ENCODE measurements around the gene PBX3. TPM values are rescaled to one million over a fixed set of nuclear protein-coding genes. Genes with fewer than 3 reads are reported as not detected.
"Not testable (repeated sequence)": the region's sequence is repeated elsewhere in the genome, so short reads cannot be mapped to it uniquely, and the experiment has no call there.

The PBX3 gene
- polyA plus RNA-seq, 1 donor, result 11.2 TPM

GRCh38 chr9:125774106-125774505 is 26.9 kb downstream of the PBX3 start:
- no peak for DNase-seq (ENCODE audit: low read depth)

- DNase-seq (ENCODE audit: low read depth), result not testable (repeated sequence)
These were observed 29.6 kb downstream of the PBX3 start for GRCh38 chr9:125776789-125777188.

- DNase-seq (ENCODE audit: low read depth), result not testable (repeated sequence)
These were observed 31.5 kb downstream of the PBX3 start for GRCh38 chr9:125778538-125779219.

GRCh38 chr9:125779220-125779565 is 32.0 kb downstream of the PBX3 start:
- not testable (repeated sequence) for DNase-seq (ENCODE audit: low read depth)

- DNase-seq (ENCODE audit: low read depth), result no peak
These were observed 35.5 kb downstream of the PBX3 start for GRCh38 chr9:125782718-125783117.

GRCh38 chr9:125784286-125785049 is 37.3 kb downstream of the PBX3 start:
- DNase-seq (ENCODE audit: low read depth), result no peak

GRCh38 chr9:125785248-125785751 is 38.1 kb downstream of the PBX3 start:
- DNase-seq (ENCODE audit: low read depth), result no peak

- no peak for DNase-seq (ENCODE audit: low read depth)
These were observed 40.5 kb downstream of the PBX3 start for GRCh38 chr9:125787715-125788114.

- DNase-seq (ENCODE audit: low read depth), result no peak
These were observed 42.0 kb downstream of the PBX3 start for GRCh38 chr9:125789196-125789595.

GRCh38 chr9:125794708-125795107 is 47.5 kb downstream of the PBX3 start:
- DNase-seq (ENCODE audit: low read depth), result no peak

- no peak for DNase-seq (ENCODE audit: low read depth)
These were observed 48.9 kb downstream of the PBX3 start for GRCh38 chr9:125795970-125796596.

- no peak for DNase-seq (ENCODE audit: low read depth)
These were observed 50.8 kb downstream of the PBX3 start for GRCh38 chr9:125797930-125798329.

GRCh38 chr9:125803526-125803925 is 56.4 kb downstream of the PBX3 start:
- no peak for DNase-seq (ENCODE audit: low read depth)

- DNase-seq (ENCODE audit: low read depth), result no peak
These were observed 57.9 kb downstream of the PBX3 start for GRCh38 chr9:125805057-125805456.

GRCh38 chr9:125805586-125805985 is 58.4 kb downstream of the PBX3 start:
- DNase-seq (ENCODE audit: low read depth), result no peak

- DNase-seq (ENCODE audit: low read depth), result no peak
These were observed 59.9 kb downstream of the PBX3 start for GRCh38 chr9:125807079-125807478.

GRCh38 chr9:125810161-125810560 is 63.0 kb downstream of the PBX3 start:
- DNase-seq (ENCODE audit: low read depth), result no peak

GRCh38 chr9:125811002-125811401 is 63.8 kb downstream of the PBX3 start:
- DNase-seq (ENCODE audit: low read depth), result no peak

- DNase-seq (ENCODE audit: low read depth), result no peak
These were observed 65.2 kb downstream of the PBX3 start for GRCh38 chr9:125812403-125812802.

- no peak for DNase-seq (ENCODE audit: low read depth)
These were observed 68.4 kb downstream of the PBX3 start for GRCh38 chr9:125815568-125815967.

- DNase-seq (ENCODE audit: low read depth), result no peak
These were observed 69.1 kb downstream of the PBX3 start for GRCh38 chr9:125816321-125816720.

GRCh38 chr9:125820100-125820804 is 73.1 kb downstream of the PBX3 start:
- no peak for DNase-seq (ENCODE audit: low read depth)
